IgD-negative memory B cell (primary cell): ENCODE data around the gene MECP2. TPM values are rescaled to one million over a fixed set of nuclear protein-coding genes. Genes with fewer than 3 reads are reported as not detected.
"Not testable (repeated sequence)": the region's sequence is repeated elsewhere in the genome, so short reads cannot be mapped to it uniquely, and the experiment has no call there.

Experiments
- H3K27ac Mint-ChIP-seq, 3 donors: one replicate each; pipeline ENCODE4 v1.8.0; 2020 to 2022; ENCODE audit warnings: mild to moderate bottlenecking in 3 of 3, mixed read lengths in 3 of 3, moderate library complexity in 1 of 3
- H3K27me3 Mint-ChIP-seq: one replicate; pipeline ENCODE4 v1.8.0; 2021; ENCODE audit warnings: mixed read lengths
- H3K36me3 Mint-ChIP-seq: one replicate; pipeline ENCODE4 v1.8.0; 2020; ENCODE audit warnings: mild to moderate bottlenecking, mixed read lengths
- H3K4me1 Mint-ChIP-seq, 3 donors: one replicate each; pipeline ENCODE4 v1.8.0; 2020 to 2022; ENCODE audit warnings: mixed read lengths in 3 of 3, mild to moderate bottlenecking in 1 of 3
- H3K4me3 Mint-ChIP-seq, 4 donors: one replicate each; pipeline ENCODE4 v1.8.0; 2020 to 2022; ENCODE audit warnings: mild to moderate bottlenecking in 4 of 4, mixed read lengths in 4 of 4, moderate library complexity in 3 of 4
- H3K9me3 Mint-ChIP-seq, 3 donors: one replicate each; pipeline ENCODE4 v1.8.0; 2020 to 2021; ENCODE audit warnings: mixed read lengths in 3 of 3, mild to moderate bottlenecking in 1 of 3
- polyA plus RNA-seq: library from polyadenylated mRNA; unstranded; fragments of 300-500 nt; fragmentation: Illumina TruSeq; gene quantifications from one replicate; pipeline ENCODE4 v1.2.3, GENCODE V29; 2021

The MECP2 gene
- polyA plus RNA-seq, result 20.0 TPM

DNA sequence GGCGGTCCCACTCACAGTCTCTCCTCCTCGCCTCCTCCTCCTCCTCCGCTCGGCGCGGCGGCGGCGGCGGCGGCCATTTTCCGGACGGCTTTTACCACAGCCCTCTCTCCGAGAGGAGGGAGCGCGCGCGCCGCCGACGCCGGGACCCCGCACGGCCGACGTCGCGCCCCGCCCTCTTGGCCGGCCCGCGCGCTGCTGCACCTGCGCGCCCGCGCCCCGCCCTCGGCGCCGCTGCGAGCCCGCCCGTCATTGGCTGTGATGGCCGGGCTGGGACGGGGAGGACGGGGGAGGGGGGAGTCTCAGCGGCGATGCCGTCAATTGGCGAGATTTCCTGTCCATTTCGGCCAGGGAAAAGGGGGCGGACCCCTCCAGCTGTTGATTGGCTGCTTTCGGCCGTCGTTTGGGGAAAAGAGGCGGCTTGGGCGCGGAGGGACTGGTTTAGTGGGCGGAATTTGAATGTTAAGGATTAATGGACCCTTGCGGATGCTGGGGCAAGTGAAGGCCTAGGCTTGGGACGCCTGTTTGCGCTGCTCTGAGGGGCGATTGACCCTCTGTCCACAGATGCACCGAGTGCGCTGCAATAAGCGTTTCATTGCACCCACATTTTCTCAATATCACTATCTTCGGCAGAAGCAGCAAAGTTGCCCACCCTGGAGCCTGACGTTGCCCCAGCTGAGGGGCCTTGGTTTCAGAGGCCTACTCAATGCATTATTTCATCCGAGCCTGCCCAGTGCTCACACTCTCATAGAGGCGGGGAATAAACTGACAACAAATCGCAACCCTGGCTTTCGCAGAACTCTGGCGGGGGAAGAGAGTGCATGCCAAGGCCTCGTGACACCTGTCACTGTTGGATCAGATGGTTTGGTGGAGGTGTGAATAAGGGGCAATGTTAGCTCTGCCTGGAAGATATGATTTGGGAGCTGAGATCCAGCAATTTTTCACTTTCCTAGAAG is at the start of gene MECP2:
Gene MECP2, minus strand, starts transcription at position 129 of the 953 bp plus-strand sequence.
- H3K27me3 Mint-ChIP-seq, result peaks cover 4% of the 10 kb centered on the region
- no peaks in the 10 kb centered on the region for H3K36me3 Mint-ChIP-seq
- no peaks in the 10 kb centered on the region for H3K9me3 Mint-ChIP-seq
- peaks cover 25 to 33% (median 31%) of the 10 kb centered on the region in 3 donors for H3K4me1 Mint-ChIP-seq
- H3K4me3 Mint-ChIP-seq, result peak within 1 kb of the TSS; percentile 86 to 98 (median 94)
- peak within 1 kb of the TSS; percentile 79 to 93 (median 88) for H3K27ac Mint-ChIP-seq

GRCh38 chrX:154144010-154144409 is 46.5 kb upstream of the MECP2 start, which contains the start of gene OPN1LW:
OPN1LW (plus strand) TSS chrX:154144243; CDS start chrX:154144284, 41 bp downstream.
- not testable (repeated sequence) for H3K9me3 Mint-ChIP-seq, H3K4me3 Mint-ChIP-seq, H3K36me3 Mint-ChIP-seq, H3K4me1 Mint-ChIP-seq, H3K27ac Mint-ChIP-seq, H3K27me3 Mint-ChIP-seq

DNA sequence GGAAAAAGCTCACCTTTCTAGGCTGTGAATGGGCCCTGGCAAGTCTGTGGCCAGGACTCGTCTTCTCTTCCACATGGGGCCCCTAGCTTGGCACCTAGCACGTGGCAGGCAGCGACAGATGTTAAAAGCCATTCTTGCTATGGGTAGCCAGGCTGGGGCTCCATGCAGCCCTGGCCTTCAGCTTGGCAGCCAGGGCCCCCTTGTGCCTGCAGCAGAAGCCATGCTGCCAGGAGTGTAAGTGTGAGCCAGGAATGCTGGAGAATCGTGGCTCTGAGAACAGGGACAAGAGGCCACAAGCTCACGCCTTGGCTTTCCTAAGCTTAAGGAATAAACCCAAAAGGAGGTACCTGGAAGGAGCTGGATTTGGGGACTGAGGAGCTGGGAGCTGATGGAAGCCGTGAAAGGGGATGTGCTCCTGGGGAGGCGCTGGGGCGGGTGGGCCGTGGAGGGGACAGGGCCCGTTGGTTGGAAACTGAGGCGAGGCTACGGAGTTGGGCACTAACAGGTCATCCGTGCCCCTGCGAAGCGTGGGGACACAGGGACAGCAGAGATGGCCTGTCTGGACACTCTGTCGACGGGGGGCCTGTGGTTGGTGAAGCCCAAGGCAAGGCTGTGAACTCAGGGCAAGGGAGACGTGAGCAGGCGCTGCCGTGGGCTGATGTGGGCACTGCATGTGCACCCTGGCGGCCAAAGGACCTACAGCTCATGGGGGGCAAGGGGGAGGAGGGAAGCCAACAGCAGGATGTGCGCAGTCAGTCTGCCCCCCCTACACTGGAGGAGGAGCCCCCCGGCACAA is 45.6 kb upstream of the MECP2 start:
- Mint-ChIP-seq H3K4me1 (peaks cover 0 to 4% (median 0%) of the 10 kb centered on the region in 3 donors), H3K9me3 (peaks cover 0 to 2% (median 0%) of the 10 kb centered on the region in 3 donors), H3K36me3 (no peaks in the 10 kb centered on the region), H3K27ac (no peak overlapping the region), H3K27me3 (no peaks in the 10 kb centered on the region), H3K4me3 (no peak overlapping the region)

- H3K27ac Mint-ChIP-seq, result peak overlapping the region in 1 of 3 donors; percentile 76
Observed at GRCh38 chrX:154142386-154142785, 44.9 kb upstream of the MECP2 start.

DNA sequence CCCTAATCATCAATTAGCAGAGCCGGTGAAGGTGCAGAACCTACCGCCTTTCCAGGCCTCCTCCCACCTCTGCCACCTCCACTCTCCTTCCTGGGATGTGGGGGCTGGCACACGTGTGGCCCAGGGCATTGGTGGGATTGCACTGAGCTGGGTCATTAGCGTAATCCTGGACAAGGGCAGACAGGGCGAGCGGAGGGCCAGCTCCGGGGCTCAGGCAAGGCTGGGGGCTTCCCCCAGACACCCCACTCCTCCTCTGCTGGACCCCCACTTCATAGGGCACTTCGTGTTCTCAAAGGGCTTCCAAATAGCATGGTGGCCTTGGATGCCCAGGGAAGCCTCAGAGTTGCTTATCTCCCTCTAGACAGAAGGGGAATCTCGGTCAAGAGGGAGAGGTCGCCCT is 43.2 kb upstream of the MECP2 start:
- H3K27ac Mint-ChIP-seq, result peak overlapping the region in 1 of 3 donors; percentile 27
- H3K36me3 Mint-ChIP-seq, result no peaks in the 10 kb centered on the region
- peaks cover 3% of the 10 kb centered on the region for H3K27me3 Mint-ChIP-seq
- H3K4me3 Mint-ChIP-seq, result no peak overlapping the region
- peaks cover 0 to 2% (median 0%) of the 10 kb centered on the region in 3 donors for H3K9me3 Mint-ChIP-seq
- peaks cover 2 to 14% (median 8%) of the 10 kb centered on the region in 3 donors for H3K4me1 Mint-ChIP-seq

More at GRCh38 chrX:154142386-154142785, 44.9 kb upstream of the MECP2 start:
- Mint-ChIP-seq H3K4me3 (no peak overlapping the region), H3K36me3 (no peaks in the 10 kb centered on the region), H3K9me3 (peaks cover 0 to 2% (median 0%) of the 10 kb centered on the region in 3 donors), H3K27me3 (no peaks in the 10 kb centered on the region), H3K4me1 (peaks cover 0 to 4% (median 0%) of the 10 kb centered on the region in 3 donors)

DNA sequence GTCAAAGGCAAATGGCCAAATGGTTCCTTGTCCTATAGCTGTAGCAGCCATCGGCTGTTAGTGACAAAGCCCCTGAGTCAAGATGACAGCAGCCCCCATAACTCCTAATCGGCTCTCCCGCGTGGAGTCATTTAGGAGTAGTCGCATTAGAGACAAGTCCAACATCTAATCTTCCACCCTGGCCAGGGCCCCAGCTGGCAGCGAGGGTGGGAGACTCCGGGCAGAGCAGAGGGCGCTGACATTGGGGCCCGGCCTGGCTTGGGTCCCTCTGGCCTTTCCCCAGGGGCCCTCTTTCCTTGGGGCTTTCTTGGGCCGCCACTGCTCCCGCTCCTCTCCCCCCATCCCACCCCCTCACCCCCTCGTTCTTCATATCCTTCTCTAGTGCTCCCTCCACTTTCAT is 42.7 kb upstream of the MECP2 start:
- Mint-ChIP-seq H3K9me3 (peaks cover 0 to 2% (median 0%) of the 10 kb centered on the region in 3 donors), H3K4me3 (no peak overlapping the region), H3K27ac (no peak overlapping the region), H3K36me3 (no peaks in the 10 kb centered on the region), H3K4me1 (peaks cover 6 to 17% (median 10%) of the 10 kb centered on the region in 3 donors), H3K27me3 (peaks cover 6% of the 10 kb centered on the region)

- Mint-ChIP-seq H3K4me3 (peak overlapping the region in 2 of 4 donors; percentile 42 to 65), H3K27ac (peak overlapping the region in 2 of 3 donors; percentile 23 to 81), H3K9me3 (peaks cover 0 to 2% (median 0%) of the 10 kb centered on the region in 3 donors), H3K36me3 (no peaks in the 10 kb centered on the region), H3K27me3 (peaks cover 6% of the 10 kb centered on the region), H3K4me1 (peaks cover 6 to 17% (median 10%) of the 10 kb centered on the region in 3 donors)
Observed at GRCh38 chrX:154138857-154139256, 41.3 kb upstream of the MECP2 start.

DNA sequence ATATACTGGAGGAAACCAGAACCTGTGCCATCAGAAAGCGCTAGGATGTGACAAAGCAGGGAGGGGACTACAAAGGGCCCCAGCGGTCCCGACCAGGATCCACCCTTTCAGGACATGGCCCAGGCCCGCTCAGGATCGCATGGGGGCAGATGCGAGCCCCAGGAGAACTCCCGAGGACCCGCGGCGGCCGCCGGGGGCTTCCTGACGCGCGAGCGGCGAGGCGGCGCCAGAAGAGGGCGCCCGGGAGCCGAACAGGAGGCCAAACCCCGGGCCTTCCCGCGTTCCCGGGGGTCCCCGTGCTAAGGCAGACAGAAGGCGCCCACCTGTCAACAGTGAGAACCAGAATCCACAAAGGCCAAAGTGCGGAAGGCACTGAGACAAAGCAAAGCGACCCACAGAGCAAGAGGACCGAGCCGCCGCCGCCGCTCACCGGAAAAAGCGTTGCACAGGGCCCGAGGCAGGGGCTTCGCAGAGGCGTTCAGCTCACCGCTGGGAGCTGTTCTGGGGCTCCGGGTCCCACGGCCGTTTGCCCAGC is 39.2 kb upstream of the MECP2 start:
- peak overlapping the region; percentile 56 to 94 (median 78) for H3K4me3 Mint-ChIP-seq
- H3K9me3 Mint-ChIP-seq, result peaks cover 0 to 2% (median 0%) of the 10 kb centered on the region in 3 donors
- H3K27me3 Mint-ChIP-seq, result peaks cover 6% of the 10 kb centered on the region
- H3K27ac Mint-ChIP-seq, result peak overlapping the region; percentile 79 to 96 (median 95)
- peaks cover 6 to 17% (median 10%) of the 10 kb centered on the region in 3 donors for H3K4me1 Mint-ChIP-seq
- H3K36me3 Mint-ChIP-seq, result no peaks in the 10 kb centered on the region

DNA sequence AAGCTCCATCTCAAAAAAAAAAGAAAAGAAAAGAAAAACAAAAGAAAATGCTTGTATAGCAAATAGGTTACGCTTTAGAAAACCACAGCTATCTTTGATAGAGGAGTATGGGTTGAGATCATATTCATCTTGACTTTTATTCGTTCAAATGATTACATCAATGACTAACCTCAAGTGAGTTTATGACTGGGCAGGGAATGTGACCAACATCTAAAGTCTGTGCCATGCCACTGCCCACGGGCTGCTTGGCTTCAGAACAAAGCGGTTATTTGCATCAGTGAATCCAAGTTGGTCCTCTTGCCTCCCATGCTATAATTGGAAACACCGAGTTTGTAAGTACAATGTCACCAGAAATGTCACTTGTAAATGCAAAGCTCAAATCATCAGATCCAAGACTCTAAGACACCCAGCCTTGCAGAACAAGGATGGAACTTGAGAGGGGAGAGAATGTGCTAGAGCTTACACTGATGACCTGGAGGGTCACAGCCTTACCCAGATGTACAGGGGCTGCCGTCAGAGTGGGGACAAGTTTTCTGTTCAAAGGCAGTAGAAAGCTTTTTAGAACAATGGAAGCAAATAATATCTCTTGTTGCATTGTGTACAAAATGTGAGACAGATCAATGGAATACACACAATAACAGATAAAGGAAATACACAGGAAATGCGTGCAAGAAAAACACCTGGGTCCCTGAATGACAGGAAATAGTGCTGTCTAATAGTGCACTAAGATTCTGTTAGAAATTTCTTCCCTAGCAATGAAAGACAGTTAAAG is 38.1 kb upstream of the MECP2 start:
- peaks cover 6 to 17% (median 10%) of the 10 kb centered on the region in 3 donors for H3K4me1 Mint-ChIP-seq
- peak overlapping the region; percentile 79 to 96 (median 90) for H3K27ac Mint-ChIP-seq
- H3K27me3 Mint-ChIP-seq, result peaks cover 6% of the 10 kb centered on the region
- H3K9me3 Mint-ChIP-seq, result peaks cover 0 to 2% (median 0%) of the 10 kb centered on the region in 3 donors
- H3K36me3 Mint-ChIP-seq, result no peaks in the 10 kb centered on the region
- H3K4me3 Mint-ChIP-seq, result peak overlapping the region; percentile 6 to 94 (median 72)

DNA sequence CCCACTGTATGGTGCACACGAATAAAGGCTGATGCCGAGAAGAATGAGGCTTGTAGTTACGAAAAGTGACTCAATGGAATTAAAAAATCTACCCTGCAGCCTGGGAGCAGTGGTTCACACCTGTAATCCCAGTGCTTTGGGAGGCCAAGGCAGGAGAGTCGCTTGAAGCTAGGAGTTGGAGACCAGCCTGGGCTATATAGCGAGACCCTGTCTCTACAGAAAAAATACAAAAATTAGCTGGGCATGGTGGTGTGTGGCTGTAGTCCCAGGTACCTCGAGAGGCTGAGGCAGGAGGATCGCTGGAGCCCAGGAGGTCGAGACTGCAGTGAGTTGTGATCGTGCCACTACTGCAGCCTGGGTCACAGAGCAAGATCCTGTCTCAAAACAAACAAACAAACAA is 34.8 kb upstream of the MECP2 start:
- peak overlapping the region in 1 of 3 donors; percentile 13 for H3K27ac Mint-ChIP-seq
- peaks cover 6% of the 10 kb centered on the region for H3K27me3 Mint-ChIP-seq
- H3K4me1 Mint-ChIP-seq, result peaks cover 6 to 17% (median 6%) of the 10 kb centered on the region in 3 donors
- H3K4me3 Mint-ChIP-seq, result no peak overlapping the region
- no peaks in the 10 kb centered on the region for H3K9me3 Mint-ChIP-seq
- peaks cover 1% of the 10 kb centered on the region for H3K36me3 Mint-ChIP-seq

GRCh38 chrX:154131955-154132354 is 34.4 kb upstream of the MECP2 start:
- Mint-ChIP-seq H3K27ac (peak overlapping the region in 1 of 3 donors; percentile 13), H3K36me3 (peaks cover 1% of the 10 kb centered on the region), H3K9me3 (no peaks in the 10 kb centered on the region), H3K4me3 (no peak overlapping the region), H3K27me3 (peaks cover 6% of the 10 kb centered on the region), H3K4me1 (peaks cover 4 to 15% (median 6%) of the 10 kb centered on the region in 3 donors)

GRCh38 chrX:154126101-154126500 is 28.6 kb upstream of the MECP2 start:
- H3K27me3 Mint-ChIP-seq, result peaks cover 4% of the 10 kb centered on the region
- no peaks in the 10 kb centered on the region for H3K9me3 Mint-ChIP-seq
- peaks cover 6 to 13% (median 9%) of the 10 kb centered on the region in 3 donors for H3K4me1 Mint-ChIP-seq
- no peak overlapping the region for H3K27ac Mint-ChIP-seq
- H3K4me3 Mint-ChIP-seq, result peak overlapping the region in 1 of 4 donors; percentile 17
- peaks cover 1% of the 10 kb centered on the region for H3K36me3 Mint-ChIP-seq

DNA sequence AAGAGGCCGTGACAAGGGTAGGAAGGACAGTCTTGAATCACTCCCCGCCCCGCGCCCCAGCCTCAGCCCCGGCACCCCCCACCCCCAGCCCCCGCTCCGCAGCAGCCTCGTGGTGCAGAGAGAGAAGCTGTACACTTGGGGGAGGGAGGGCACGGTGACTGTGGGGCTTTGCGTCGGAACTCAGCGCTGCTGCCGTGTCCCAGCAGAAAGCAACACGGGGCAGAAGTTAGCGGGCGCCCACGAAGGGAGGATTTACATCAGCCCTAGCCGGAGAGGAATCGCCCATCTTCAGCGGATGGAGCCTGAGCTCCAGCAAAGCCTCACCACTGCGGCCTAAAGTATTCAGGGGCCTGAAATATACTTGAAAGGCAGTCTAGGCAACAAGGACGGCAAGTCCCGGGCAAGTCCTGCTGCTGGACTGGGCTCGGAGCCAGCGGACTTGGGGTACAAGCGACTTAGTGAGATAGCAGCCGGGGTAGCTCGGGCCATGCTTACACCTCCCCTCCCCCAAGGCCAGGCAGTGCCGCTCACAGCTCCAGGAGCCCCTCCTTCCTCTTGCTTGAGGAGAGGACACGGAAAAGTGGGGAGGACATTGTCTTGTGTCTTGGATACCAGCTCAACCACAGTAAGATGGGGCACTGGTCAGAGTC is 28.0 kb upstream of the MECP2 start:
- no peak overlapping the region for H3K27ac Mint-ChIP-seq
- H3K9me3 Mint-ChIP-seq, result no peaks in the 10 kb centered on the region
- H3K4me1 Mint-ChIP-seq, result peaks cover 6 to 13% (median 9%) of the 10 kb centered on the region in 3 donors
- peaks cover 4% of the 10 kb centered on the region for H3K27me3 Mint-ChIP-seq
- peaks cover 2% of the 10 kb centered on the region for H3K36me3 Mint-ChIP-seq
- H3K4me3 Mint-ChIP-seq, result no peak overlapping the region
